Hematopoietic multipotent progenitor cell treated with erythropoietin and hydrocortisone succinate and interleukin-3 and kit ligand, for 15 days (in vitro differentiated cells): ENCODE results near the gene BMP3.

ENCODE experiments used
- DNase-seq: peaks from one replicate; pipeline ENCODE4 v3.0.0-alpha.2; 2015; ENCODE audit warnings: low spot score

Gene BMP3

DNA sequence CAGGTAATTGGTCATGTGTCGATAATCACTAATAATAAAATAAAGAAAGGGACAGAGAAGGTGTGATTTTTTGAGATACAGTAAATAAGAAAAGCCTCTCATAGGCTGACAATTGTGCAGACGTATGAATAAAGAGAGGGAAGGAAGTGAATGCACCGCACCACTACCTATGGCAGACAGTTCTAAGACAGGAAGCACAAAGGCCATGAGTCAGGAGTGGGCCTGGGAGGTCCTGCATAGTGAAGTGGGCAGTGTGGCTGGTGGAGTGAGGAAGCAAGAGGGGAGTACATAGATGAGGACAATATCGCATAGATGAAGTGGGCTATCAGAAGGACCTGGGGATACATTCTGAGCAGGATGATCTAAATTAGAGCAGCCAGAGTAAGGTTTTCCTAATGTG, 75.6 kb downstream of the BMP3 start:
- DNase-seq: no peak
